HepG2 (cell line): ENCODE data around the gene FNDC8. TPM values are rescaled to one million over a fixed set of nuclear protein-coding genes. Genes with fewer than 3 reads are reported as not detected.

ENCODE experiments used
- CENPBD1 ChIP-seq: sonication (generic); formaldehyde crosslinking; IDR thresholded peaks from 2 replicates; pipeline ENCODE4 v1.8.0; 2022; ENCODE audit warnings: missing genetic modification reagents, low read depth, mild to moderate bottlenecking, borderline replicate concordance
- CHCHD3 ChIP-seq: sonication (generic); formaldehyde crosslinking; IDR thresholded peaks from 2 replicates; pipeline ENCODE4 v1.8.0; 2022; ENCODE audit warnings: mild to moderate bottlenecking, missing genetic modification reagents, moderate library complexity
- CREB1 ChIP-seq, 2 experiments: fragments of 450-650 bp in 1 of 2; IDR thresholded peaks; 2 replicates each; pipeline ENCODE4 v1.6.1; 2016 to 2017; ENCODE audit warnings: control low read depth in 1 of 2, mild to moderate bottlenecking in 1 of 2, missing compliant biosample characterization in 1 of 2, missing genetic modification characterization in 1 of 2
- CREB3 ChIP-seq: sonication (generic); formaldehyde crosslinking; IDR thresholded peaks from 2 replicates; pipeline ENCODE4 v1.5.0; 2020; ENCODE audit warnings: missing genetic modification reagents
- ETV5 ChIP-seq: IDR thresholded peaks from 2 replicates; pipeline ENCODE4 v1.6.1; 2018; ENCODE audit warnings: missing biosample characterization, missing genetic modification reagents, inconsistent platforms, borderline replicate concordance
- HNRNPL ChIP-seq: fragments of 200-400 bp; formaldehyde crosslinking; IDR thresholded peaks from 2 replicates; pipeline ENCODE4 v1.6.1; 2017; ENCODE audit warnings: mild to moderate bottlenecking, low read depth, low read length
- HOXA5 ChIP-seq: sonication (generic); formaldehyde crosslinking; IDR thresholded peaks from 2 replicates; pipeline ENCODE4 v1.4.0; 2020; ENCODE audit warnings: missing genetic modification reagents
- MXD4 ChIP-seq: IDR thresholded peaks from 2 replicates; pipeline ENCODE4 v1.6.1; 2016; ENCODE audit warnings: mild to moderate bottlenecking, missing biosample characterization, missing genetic modification reagents
- NFKB2 ChIP-seq: sonication (generic); formaldehyde crosslinking; IDR thresholded peaks from 2 replicates; pipeline ENCODE4 v1.4.0; 2020; ENCODE audit warnings: missing genetic modification reagents, borderline replicate concordance
- SIN3A ChIP-seq: IDR thresholded peaks from 2 replicates; pipeline ENCODE4 v1.6.1; 2011; ENCODE audit warnings: low read depth, mild to moderate bottlenecking, control low read depth, low read length, borderline replicate concordance
- SMC3 ChIP-seq: IDR thresholded peaks from 2 replicates; pipeline ENCODE4 v1.6.1; 2011; ENCODE audit warnings: low read length, improper control_type of control experiment
- STAT5B ChIP-seq: sonication (generic); formaldehyde crosslinking; IDR thresholded peaks from 2 replicates; pipeline ENCODE4 v1.4.0; 2020; ENCODE audit warnings: missing genetic modification reagents
- TBX2 ChIP-seq: sonication (generic); formaldehyde crosslinking; IDR thresholded peaks from 2 replicates; pipeline ENCODE4 v1.5.0; 2020; ENCODE audit warnings: missing genetic modification reagents, mild to moderate bottlenecking, borderline replicate concordance
- TFE3 ChIP-seq: IDR thresholded peaks from 2 replicates; pipeline ENCODE4 v1.6.1; 2016
- ZBTB43 ChIP-seq: sonication (generic); formaldehyde crosslinking; conservative IDR thresholded peaks from 2 replicates; pipeline ENCODE4 v1.4.0; 2020; ENCODE audit warnings: missing genetic modification reagents
- ZFX ChIP-seq: sonication (generic); formaldehyde crosslinking; IDR thresholded peaks from 2 replicates; pipeline ENCODE4 v1.4.0; 2020; ENCODE audit warnings: mild to moderate bottlenecking, low read depth, missing genetic modification reagents, moderate library complexity
- ZIK1 ChIP-seq: sonication (generic); formaldehyde crosslinking; IDR thresholded peaks from 2 replicates; pipeline ENCODE4 v1.5.0; 2020; ENCODE audit warnings: mild to moderate bottlenecking, low read depth, missing genetic modification reagents, borderline replicate concordance
- ZNF10 ChIP-seq: sonication (generic); formaldehyde crosslinking; IDR thresholded peaks from 2 replicates; pipeline ENCODE4 v1.4.0; 2020; ENCODE audit warnings: mild to moderate bottlenecking, low read depth, missing genetic modification reagents, borderline replicate concordance
- ZNF30 ChIP-seq: sonication (generic); formaldehyde crosslinking; IDR thresholded peaks from 2 replicates; pipeline ENCODE4 v1.5.0; 2020; ENCODE audit warnings: mild to moderate bottlenecking, missing genetic modification reagents
- ZNF543 ChIP-seq: sonication (generic); formaldehyde crosslinking; IDR thresholded peaks from 2 replicates; pipeline ENCODE4 v1.4.0; 2020; ENCODE audit warnings: mild to moderate bottlenecking, missing genetic modification reagents
- ZNF557 ChIP-seq: sonication (generic); formaldehyde crosslinking; IDR thresholded peaks from 2 replicates; pipeline ENCODE4 v1.4.0; 2020; ENCODE audit warnings: missing genetic modification reagents
- ZSCAN12 ChIP-seq: sonication (generic); formaldehyde crosslinking; IDR thresholded peaks from 2 replicates; pipeline ENCODE4 v1.9.0; 2021; ENCODE audit warnings: mild to moderate bottlenecking, missing genetic modification reagents
- polyA plus RNA-seq, 8 experiments: library from polyadenylated mRNA; depleted of rRNA in 3 of 8; stranded (reverse) in 7 of 8; unstranded in 1 of 8; fragments of >200 nt; fragmentation: Illumina TruSeq in 4 of 8; extraction: Trizol in 4 of 8; gene quantifications; 2 replicates each; pipeline versions ENCODE4 v1.2.1 to v1.2.3, GENCODE V29; 2011 to 2016; ENCODE audit warnings: low read depth in 4 of 8, missing spikeins in 1 of 8, mixed read lengths in 1 of 8; ENCODE audit not compliant: insufficient read depth in 1 of 8
- total RNA-seq, 5 experiments: library from RNA; depleted of rRNA; stranded (reverse); fragments of >200 nt; fragmentation: Illumina TruSeq; extraction: Trizol; gene quantifications; 2 replicates each; pipeline ENCODE4 v1.2.3, GENCODE V29; 2016; ENCODE audit warnings: low read depth in 1 of 5
- TF ChIP-seq, protein P1 (sequence below): sonication (generic); formaldehyde crosslinking; IDR thresholded peaks from 2 replicates; pipeline ENCODE4 v1.9.0; 2021; ENCODE audit warnings: missing genetic modification reagents, borderline replicate concordance

The FNDC8 gene
- total and polyA plus RNA-seq, 2 of the 13 experiments (the other 11 are each of a cell fraction or from before 2014, with no cell fraction given): not detected

DNA sequence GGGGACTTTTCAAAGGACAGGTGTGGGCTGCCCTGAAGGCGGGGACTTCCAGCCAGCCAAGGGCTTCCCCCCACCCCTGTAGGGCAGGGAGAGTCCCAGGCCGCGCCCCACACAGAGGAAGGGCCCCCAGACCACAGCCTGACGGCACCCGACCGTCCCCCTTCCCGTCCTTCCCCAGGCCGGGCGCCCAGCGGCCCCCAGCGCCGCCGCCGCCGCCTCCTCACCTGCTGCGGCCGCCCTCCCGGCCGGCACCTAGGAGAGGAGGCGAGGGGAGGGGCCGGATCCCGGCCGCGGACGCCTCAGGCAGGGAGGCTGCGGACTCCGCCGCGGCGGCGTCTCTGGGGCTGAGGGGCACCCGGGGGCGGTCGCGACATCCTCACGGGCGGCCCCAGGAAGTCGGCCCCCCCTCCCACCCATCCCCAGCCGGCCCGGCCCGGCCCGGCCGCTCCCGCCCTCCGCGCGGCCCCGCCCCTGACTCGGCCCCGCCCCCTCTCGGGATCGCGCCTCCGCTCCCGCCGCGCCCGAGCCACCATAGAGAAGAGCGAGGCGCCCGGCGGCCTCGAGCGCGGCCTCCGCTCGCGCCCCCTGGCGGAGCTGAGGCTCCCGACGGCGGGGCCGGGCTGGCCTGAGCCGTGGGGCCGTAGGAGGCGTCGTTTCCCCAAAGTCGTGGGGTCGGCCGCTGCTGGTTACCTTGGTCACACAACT is 32.4 kb upstream of the FNDC8 start (continued):
- no peak for TF ChIP-seq TFE3 (CRISPR knock-in tag)
- TF ChIP-seq ZNF557: no peak
- TF ChIP-seq CENPBD1 (CRISPR knock-in tag): no peak
- TF ChIP-seq ZFX (CRISPR knock-in tag): peak; percentile 50; the same call in 1 of the 2 replicates
- no peak for TF ChIP-seq STAT5B (CRISPR knock-in tag)
- TF ChIP-seq ZBTB43 (CRISPR knock-in tag): 0 out of 2 replicates have a peak, but pooled peaks have one; percentile 34
- TF ChIP-seq ZNF10 (CRISPR knock-in tag): no peak
- TF ChIP-seq HOXA5 (CRISPR knock-in tag): 0 out of 2 replicates have a peak, but pooled peaks have one; percentile 61
- TF ChIP-seq TBX2 (CRISPR knock-in tag): peak; percentile 2; the same call in 1 of the 2 replicates
- TF ChIP-seq CREB3 (CRISPR knock-in tag): no peak
- no peak for TF ChIP-seq ZSCAN12 (CRISPR knock-in tag)
- TF ChIP-seq HNRNPL: no peak
- peak; percentile 19; the same call in 1 of the 2 replicates for TF ChIP-seq SMC3
- no peak for TF ChIP-seq ZNF30 (CRISPR knock-in tag)
- 0 out of 2 replicates have a peak, but pooled peaks have one; percentile 6 for TF ChIP-seq ZNF543 (CRISPR knock-in tag)
- TF ChIP-seq, protein P1, sequence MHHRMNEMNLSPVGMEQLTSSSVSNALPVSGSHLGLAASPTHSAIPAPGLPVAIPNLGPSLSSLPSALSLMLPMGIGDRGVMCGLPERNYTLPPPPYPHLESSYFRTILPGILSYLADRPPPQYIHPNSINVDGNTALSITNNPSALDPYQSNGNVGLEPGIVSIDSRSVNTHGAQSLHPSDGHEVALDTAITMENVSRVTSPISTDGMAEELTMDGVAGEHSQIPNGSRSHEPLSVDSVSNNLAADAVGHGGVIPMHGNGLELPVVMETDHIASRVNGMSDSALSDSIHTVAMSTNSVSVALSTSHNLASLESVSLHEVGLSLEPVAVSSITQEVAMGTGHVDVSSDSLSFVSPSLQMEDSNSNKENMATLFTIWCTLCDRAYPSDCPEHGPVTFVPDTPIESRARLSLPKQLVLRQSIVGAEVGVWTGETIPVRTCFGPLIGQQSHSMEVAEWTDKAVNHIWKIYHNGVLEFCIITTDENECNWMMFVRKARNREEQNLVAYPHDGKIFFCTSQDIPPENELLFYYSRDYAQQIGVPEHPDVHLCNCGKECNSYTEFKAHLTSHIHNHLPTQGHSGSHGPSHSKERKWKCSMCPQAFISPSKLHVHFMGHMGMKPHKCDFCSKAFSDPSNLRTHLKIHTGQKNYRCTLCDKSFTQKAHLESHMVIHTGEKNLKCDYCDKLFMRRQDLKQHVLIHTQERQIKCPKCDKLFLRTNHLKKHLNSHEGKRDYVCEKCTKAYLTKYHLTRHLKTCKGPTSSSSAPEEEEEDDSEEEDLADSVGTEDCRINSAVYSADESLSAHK (CRISPR knock-in tag): no peak
- TF ChIP-seq MXD4: 0 out of 2 replicates have a peak, but pooled peaks have one; percentile 16
- no peak for TF ChIP-seq ETV5 (CRISPR knock-in tag)
- TF ChIP-seq SIN3A: peak; percentile 67; the same call in 1 of the 2 replicates
- TF ChIP-seq ZIK1 (CRISPR knock-in tag): no peak
- TF ChIP-seq CREB1 (IDR thresholded peaks at IDR 0.05): no peak
- TF ChIP-seq CREB1 (CRISPR knock-in tag; IDR thresholded peaks at IDR 0.05): no peak
- 0 out of 2 replicates have a peak, but pooled peaks have one; percentile 11 for TF ChIP-seq NFKB2 (CRISPR knock-in tag)
- TF ChIP-seq CHCHD3: no peak
